HG02623 (cell line): ENCODE measurements around the gene APOE.
A peak's percentile ranks its signal among the peaks of the same experiment; 100 is the strongest.

Experiments used
- ATAC-seq: cut with Tn5 transposase; IDR thresholded peaks from one replicate; pipeline ENCODE4 v1.9.1; 2021; ENCODE audit warnings: moderate library complexity; ENCODE audit not compliant: unreplicated experiment

Gene APOE

DNA sequence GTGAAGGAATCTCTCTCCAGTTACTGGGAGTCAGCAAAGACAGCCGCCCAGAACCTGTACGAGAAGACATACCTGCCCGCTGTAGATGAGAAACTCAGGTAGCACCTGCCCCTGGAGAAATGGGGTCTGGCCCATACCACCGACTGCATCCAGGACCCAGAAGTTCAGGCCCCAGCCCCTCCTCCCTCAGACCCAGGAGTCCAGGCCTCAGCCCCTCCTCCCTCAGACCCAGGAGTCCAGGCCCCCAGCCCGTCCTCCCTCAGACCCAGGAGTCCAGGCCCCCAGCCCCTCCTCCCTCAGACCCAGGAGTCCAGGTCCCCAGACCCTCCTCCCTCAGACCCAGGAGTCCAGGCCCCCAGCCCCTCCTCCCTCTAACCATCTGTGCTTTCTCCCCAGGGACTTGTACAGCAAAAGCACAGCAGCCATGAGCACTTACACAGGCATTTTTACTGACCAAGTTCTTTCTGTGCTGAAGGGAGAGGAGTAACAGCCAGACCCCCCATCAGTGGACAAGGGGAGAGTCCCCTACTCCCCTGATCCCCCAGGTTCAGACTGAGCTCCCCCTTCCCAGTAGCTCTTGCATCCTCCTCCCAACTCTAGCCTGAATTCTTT is 43.3 kb downstream of the APOE start:
- ATAC-seq: no peak

DNA sequence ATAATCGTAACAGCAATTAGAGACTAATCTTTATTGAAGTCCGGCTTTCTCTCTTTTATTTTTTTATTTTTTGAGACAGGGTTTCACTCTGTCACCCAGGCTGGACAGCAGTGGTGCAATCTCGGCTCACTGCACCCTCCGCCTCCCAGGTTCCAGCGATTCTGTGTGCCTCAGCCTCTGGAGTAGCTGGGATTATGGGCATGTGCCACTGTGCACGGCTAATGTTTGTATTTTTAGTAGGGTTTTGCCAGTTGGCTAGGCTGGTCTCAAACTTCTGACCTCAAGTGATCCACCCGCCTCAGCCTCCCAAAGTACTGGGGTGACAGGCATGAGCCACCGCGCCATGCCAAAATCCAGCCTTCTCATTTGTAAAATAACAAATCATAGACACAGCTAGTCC is 44.0 kb downstream of the APOE start:
- no peak for ATAC-seq

DNA sequence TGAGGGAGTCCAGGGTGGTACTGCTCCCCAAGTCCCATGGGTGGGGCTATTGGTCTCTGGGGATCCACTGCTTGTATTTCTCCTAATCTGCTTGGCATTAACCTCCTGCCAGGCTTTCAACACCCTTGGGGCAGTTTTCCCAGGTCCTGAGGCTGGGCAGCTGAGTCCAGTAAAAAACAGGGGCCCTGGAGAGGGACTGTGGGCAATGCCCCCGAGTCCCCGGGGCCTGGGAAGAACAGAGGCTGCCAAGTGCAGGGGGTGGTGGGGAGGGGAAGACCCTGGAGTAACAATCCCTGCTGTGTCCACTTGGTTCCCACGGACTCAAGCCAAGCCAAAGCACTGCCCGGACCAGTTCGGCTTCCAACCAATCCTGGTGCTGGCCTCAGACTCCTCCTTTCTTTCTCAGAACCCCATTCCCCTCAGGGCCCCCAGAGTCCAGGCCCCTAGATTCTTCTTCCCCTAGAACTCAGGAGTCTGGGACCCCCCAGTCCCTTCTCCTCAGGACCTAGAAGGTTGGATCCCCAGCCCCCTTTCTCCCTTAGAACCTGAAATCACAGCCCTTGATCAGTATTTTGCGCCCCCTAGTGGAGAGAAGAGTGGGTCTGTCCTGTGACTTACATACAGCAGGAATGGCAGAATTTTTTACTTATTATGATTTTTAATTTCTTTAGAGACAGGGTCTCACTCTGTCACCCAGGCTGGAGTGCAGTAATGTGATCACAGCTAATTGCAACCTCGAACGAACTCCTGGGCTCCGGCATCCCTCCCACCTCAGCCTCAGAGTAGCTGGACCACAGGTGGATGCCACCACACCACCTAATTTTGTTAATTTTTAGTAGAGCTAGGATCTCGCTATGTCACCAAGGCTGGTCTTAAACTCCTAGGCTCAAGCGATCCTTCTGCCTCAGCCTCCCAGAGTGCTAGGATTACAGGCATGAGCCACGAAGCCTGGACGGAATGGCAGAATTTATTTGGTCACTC is 45.9 kb downstream of the APOE start:
- ATAC-seq: no peak

DNA sequence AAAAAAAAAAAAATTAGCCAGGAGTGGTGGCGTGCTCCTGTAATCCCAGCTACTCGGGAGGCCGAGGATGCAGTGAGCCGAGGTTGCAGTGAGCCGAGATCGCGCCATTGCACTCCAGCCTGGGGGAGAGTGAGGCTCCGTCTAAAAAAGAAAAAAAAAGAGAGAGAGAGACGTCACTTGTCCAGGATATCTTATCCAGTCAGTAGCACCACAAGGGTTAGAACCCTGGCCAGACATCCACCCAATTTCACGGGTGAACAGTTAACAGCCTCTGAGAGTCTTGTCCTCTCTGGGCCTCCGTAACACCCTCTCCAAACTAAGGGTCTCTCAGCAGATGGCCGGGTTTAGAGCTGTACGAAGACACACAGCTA is 48.7 kb downstream of the APOE start:
- ATAC-seq: no peak

DNA sequence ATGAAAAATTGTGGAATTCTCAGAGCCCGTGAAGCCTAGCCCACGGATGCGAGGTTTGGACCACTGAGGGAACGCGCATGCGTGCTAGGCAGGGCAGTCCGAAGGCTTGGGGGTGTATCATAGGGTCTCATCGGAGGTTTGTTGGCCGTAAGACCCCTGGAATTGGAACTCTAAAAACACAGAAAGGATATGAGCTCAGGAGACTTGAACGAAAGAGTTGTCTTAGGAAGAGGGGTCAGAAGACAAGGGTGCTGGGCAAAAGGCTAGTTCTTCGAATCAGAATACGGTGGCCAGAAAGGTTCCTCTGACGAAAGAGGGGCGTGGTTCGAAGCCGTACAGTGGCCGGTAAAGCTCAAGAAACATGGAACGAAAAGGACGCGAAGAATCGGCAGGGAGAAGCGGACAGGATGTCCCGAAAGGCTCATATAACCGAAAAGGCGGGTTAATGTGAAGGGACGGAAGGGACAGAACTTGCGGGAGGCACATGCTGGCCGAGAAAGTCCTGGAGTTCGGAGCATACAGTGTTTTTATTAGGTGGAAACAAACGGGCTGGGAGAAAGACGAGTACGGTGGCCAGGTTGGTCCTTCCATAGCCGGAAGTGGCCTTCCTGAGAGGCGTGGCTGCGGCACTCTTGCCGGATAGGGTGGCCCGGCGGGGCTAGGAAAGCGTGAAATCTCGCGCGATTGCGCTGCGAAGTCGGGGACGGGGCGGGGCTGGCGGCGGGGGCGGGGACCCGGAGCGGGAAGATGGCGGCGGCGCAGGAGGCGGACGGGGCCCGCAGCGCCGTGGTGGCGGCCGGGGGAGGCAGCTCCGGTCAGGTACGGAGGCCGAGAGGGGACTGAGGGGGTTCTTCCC is 49.3 kb downstream of the APOE start, which contains the start of gene CLPTM1:
CLPTM1 (plus strand) TSS at position 732 of the 856 bp plus-strand sequence; CDS start at position 748, 16 bp downstream.
- peak; percentile 79 for ATAC-seq

DNA sequence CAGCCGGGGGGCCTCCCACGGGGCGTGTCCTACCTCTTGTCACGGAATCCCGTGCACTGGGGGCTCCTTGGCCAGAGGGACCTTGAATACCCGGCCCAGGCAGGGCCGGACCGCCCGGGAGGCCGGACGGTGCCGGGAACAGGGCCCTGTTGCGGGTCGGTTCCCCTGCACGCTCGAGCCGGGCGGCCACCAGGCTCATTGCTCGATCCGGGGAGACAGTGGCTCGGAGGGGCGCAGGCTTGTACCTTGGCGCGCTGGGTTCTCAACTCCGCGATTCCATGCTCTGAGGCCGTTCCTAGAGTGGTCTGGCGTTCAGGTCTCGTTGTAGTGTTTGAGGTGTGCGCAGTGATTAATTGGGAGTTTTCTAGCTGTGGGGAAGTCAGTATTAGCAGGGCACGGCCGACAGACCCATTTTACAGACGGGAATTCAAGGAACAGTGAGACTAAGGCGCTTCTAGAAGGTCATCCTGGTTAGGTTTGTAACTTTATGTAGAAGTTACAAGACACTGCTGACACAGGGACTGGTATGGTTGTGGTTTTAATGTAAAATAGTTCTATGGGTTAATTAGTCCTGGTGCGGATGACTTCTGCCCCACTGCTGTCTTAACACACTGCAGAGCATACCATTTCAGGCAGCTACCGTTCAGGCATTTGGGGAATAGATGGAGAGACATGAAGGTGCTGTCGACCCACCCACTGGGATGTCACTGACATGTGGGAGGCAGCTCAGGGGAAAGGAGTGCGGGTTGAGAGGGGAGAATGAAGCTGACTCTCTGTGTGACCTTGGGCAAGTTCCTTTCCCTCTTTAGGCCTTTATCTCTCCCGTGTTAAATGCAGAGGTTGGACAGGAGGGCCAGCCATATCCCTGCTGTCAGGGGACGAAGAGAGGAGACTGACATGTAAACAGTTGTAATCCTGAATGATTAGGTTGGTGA is 50.2 kb downstream of the APOE start:
- ATAC-seq: no peak

DNA sequence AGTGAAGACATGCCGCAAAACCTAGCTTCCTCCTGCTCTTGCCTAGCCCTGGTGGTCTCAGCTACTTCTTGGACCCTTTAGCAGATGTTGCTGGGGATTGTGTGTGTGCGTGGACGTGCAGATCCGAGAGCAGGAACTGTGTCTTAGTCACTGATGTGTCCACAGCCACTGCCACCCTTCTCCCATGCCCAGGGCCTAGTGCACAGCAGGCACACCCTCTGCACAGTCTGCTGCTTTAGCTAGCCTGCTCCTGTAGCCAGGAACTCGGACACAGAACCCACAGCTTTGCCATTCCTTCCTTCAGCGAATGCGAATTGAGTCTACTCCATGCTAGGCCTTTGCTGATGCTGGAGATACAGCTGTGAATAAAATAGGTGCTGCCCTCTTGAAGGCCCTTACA is 51.9 kb downstream of the APOE start:
- ATAC-seq: no peak

DNA sequence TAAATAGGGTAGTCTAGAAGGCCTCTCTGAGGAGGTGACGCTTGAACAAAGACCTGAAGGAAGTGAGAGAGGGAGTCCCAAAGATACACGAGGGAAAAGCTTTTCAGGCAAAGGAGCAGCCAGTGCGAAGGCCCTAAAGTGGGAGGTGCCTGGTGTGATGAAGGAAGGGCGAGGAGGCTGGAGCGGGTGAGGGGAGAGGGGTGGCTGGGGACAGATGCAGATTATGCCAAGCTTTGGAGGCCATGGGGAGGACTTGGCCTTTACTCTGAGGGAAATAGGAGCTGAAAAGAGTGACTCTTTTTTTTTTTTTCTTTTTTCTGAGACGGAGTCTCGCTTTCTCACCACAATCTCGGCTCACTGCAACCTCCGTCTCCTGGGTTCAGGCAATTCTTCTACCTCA is 52.5 kb downstream of the APOE start:
- no peak for ATAC-seq
